Common myeloid progenitor, CD34-positive (primary cell): ENCODE measurements around the gene COL8A1.

Experiments
- CTCF ChIA-PET: fragments of 350-600 bp; sonication (Branson Sonifier 250); formaldehyde crosslinking; loops from one replicate; lab custom pipeline; 2021; ENCODE audit warnings: antibody characterized with exemption; lab: Charles Lee
- POLR2A ChIA-PET: fragments of 350-600 bp; sonication (Branson Sonifier 250); formaldehyde crosslinking; loops from one replicate; lab custom pipeline; 2021; ENCODE audit warnings: antibody characterized with exemption; lab: Charles Lee
- DNase-seq, 3 donors: peaks; one replicate each; pipeline versions ENCODE4 v3.0.0 to v3.0.0-alpha.2; 2013
- H3K27ac ChIP-seq, 2 experiments: 1 replicate in 1 of 2; 2 replicates in 1 of 2; pipeline ENCODE4 v1.7.0; 2013; ENCODE audit warnings: inconsistent platforms in 2 of 2, low read length in 2 of 2, mild to moderate bottlenecking in 2 of 2, low read depth in 1 of 2, moderate library complexity in 1 of 2; ENCODE audit not compliant: severe bottlenecking in 2 of 2, insufficient read depth in 1 of 2, poor library complexity in 1 of 2
- H3K27me3 ChIP-seq, 5 experiments: replicated peaks in 2 of 5; 1 replicate in 3 of 5; 2 replicates in 2 of 5; pipeline versions ENCODE4 v1.6.1 to v1.7.0; 2013; ENCODE audit warnings: low read length in 4 of 5, mild to moderate bottlenecking in 2 of 5, moderate library complexity in 2 of 5, inconsistent platforms in 1 of 5; ENCODE audit not compliant: insufficient read depth in 5 of 5, control insufficient read depth in 4 of 5
- H3K36me3 ChIP-seq, 4 experiments: 1 replicate in 2 of 4; 2 replicates in 2 of 4; pipeline versions ENCODE4 v1.6.1 to v1.7.0; 2013; ENCODE audit warnings: low read length in 3 of 4, control low read depth in 1 of 4, mild to moderate bottlenecking in 1 of 4; ENCODE audit not compliant: control insufficient read depth in 4 of 4, insufficient read depth in 4 of 4
- H3K4me1 ChIP-seq, 4 experiments: 1 replicate in 3 of 4; 2 replicates in 1 of 4; pipeline versions ENCODE4 v1.6.1 to v1.7.1; 2013; ENCODE audit warnings: low read length in 3 of 4, mild to moderate bottlenecking in 3 of 4, control low read depth in 1 of 4, inconsistent platforms in 1 of 4, moderate library complexity in 1 of 4; ENCODE audit not compliant: control insufficient read depth in 4 of 4, insufficient read depth in 4 of 4; ENCODE audit errors: control extremely low read depth in 1 of 4
- H3K4me3 ChIP-seq, 7 experiments: 1 replicate in 4 of 7; 2 replicates in 3 of 7; pipeline versions ENCODE4 v1.5.1 to v1.7.0; 2013; ENCODE audit warnings: mild to moderate bottlenecking in 7 of 7, low read length in 6 of 7, moderate library complexity in 6 of 7, inconsistent platforms in 2 of 7, low read depth in 2 of 7, control low read depth in 1 of 7; ENCODE audit not compliant: insufficient read depth in 4 of 7, control insufficient read depth in 1 of 7; ENCODE audit errors: extremely low read depth in 1 of 7
- H3K9me3 ChIP-seq, 5 experiments: 1 replicate in 4 of 5; 2 replicates in 1 of 5; pipeline versions ENCODE4 v1.6.1 to v1.7.1; 2013; ENCODE audit warnings: low read length in 4 of 5, mild to moderate bottlenecking in 2 of 5, inconsistent platforms in 1 of 5, low read depth in 1 of 5, moderate library complexity in 1 of 5; ENCODE audit not compliant: control insufficient read depth in 4 of 5, insufficient read depth in 2 of 5; ENCODE audit errors: control extremely low read depth in 1 of 5
- WGBS: methylation state at CpG from one replicate; pipeline ENCODE4 v1.1.5; 2013; ENCODE audit not compliant: insufficient coverage; 5-methylcytosine and 5-hydroxymethylcytosine counted together

COL8A1 gene

DNA sequence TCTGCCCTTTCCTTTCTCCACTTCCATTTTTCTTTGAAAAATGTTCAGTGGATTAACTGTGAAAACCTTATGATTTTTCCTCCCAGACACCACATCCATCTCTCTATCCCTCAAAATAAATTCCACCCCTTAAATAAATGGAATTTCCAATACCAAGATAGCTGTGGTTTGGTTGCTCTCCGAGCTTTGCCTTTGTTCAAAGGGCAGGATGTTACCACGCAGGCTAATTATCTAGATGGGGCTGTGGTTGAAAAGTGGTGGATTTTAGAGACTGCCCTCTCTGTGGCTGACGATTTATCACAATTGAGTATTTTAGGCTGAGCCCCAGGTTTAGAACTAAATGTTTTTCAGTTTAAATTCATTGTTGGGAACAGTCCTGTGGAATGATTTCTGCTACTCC is 142.4 kb downstream of the COL8A1 start:
- Histone ChIP-seq H3K4me1 (peaks cover 0 to 5% (median 0%) of the 10 kb centered on the region in 4 experiments), H3K36me3 (no peaks in the 10 kb centered on the region), H3K27ac (no peak overlapping the region), H3K27me3 (no peaks in the 10 kb centered on the region), H3K4me3 (no peak overlapping the region), H3K9me3 (no peaks in the 10 kb centered on the region)
- ChIA-PET POLR2A (no interaction called here), CTCF (no interaction called here)
- 71% methylated on average over 1 of the region's 3 CpGs for WGBS
- no peak for DNase-seq

DNA sequence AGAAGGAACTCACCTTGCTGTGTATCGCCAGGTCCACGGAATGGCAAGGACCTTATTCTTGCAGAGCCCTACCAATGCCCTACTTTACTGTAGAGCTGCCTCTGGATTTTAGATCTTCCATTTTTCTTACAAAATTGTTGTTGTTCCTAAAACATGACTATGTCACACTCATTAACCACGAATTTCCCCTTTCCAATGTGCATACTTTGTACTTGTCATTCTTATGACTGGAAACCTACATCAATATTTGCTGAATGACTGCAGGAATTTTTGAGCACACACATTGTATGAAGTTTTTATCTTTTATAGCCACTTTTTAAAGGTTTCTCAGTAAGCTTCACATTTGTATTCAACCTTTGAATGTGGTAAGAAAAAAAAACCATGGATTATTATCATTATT is 143.4 kb downstream of the COL8A1 start:
- 59% methylated on average over 3 of the region's 3 CpGs for WGBS
- H3K4me3 ChIP-seq = no peak overlapping the region
- H3K27ac ChIP-seq = no peak overlapping the region
- no peaks in the 10 kb centered on the region for H3K9me3 ChIP-seq
- no peaks in the 10 kb centered on the region for H3K27me3 ChIP-seq
- ChIA-PET POLR2A (no interaction called here), CTCF (interaction anchor here (0.6 kb wide), 1 partner anchor 927 kb away, joined by 3 read pairs; no protein-coding TSS in a partner anchor)
- peaks cover 0 to 5% (median 0%) of the 10 kb centered on the region in 4 experiments for H3K4me1 ChIP-seq
- peak in 2 of 3 donors; percentile 41 to 57 for DNase-seq
- no peaks in the 10 kb centered on the region for H3K36me3 ChIP-seq

GRCh38 chr3:99783011-99783573 is 144.7 kb downstream of the COL8A1 start:
- CTCF ChIA-PET = no interaction called here
- Histone ChIP-seq H3K9me3 (no peaks in the 10 kb centered on the region), H3K36me3 (no peaks in the 10 kb centered on the region), H3K27ac (no peak overlapping the region), H3K4me3 (no peak overlapping the region), H3K4me1 (peaks cover 0 to 5% (median 0%) of the 10 kb centered on the region in 4 experiments), H3K27me3 (no peaks in the 10 kb centered on the region)
- 98% methylated on average over 3 of the region's 5 CpGs for WGBS
- DNase-seq = no peak
- POLR2A ChIA-PET = no interaction called here

GRCh38 chr3:99789011-99789721 is 150.8 kb downstream of the COL8A1 start:
- DNase-seq = peak; percentile 31 to 60 (median 58)

DNA sequence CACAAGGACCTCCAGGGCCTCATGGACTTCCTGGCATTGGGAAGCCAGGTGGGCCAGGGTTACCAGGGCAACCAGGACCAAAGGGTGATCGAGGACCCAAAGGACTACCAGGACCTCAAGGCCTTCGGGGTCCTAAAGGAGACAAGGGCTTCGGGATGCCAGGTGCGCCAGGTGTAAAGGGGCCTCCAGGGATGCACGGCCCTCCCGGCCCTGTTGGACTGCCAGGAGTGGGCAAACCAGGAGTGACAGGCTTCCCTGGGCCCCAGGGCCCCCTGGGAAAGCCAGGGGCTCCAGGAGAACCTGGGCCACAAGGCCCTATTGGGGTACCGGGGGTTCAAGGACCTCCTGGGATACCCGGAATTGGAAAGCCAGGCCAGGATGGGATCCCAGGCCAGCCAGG is 156.1 kb downstream of the COL8A1 start:
- CTCF ChIA-PET = no interaction called here
- POLR2A ChIA-PET = no interaction called here
- Histone ChIP-seq H3K4me3 (no peak overlapping the region), H3K27me3 (no peaks in the 10 kb centered on the region), H3K4me1 (no peaks in the 10 kb centered on the region), H3K27ac (no peak overlapping the region), H3K36me3 (no peaks in the 10 kb centered on the region), H3K9me3 (no peaks in the 10 kb centered on the region)
- no peak for DNase-seq
- 97% methylated on average over 8 of the region's 8 CpGs for WGBS

More at GRCh38 chr3:99789011-99789721, 150.8 kb downstream of the COL8A1 start:
- Histone ChIP-seq H3K27ac (no peak overlapping the region), H3K4me3 (no peak overlapping the region), H3K36me3 (no peaks in the 10 kb centered on the region), H3K9me3 (no peaks in the 10 kb centered on the region), H3K4me1 (no peaks in the 10 kb centered on the region), H3K27me3 (no peaks in the 10 kb centered on the region)
- WGBS = 7% methylated on average over 2 of the region's 3 CpGs
- ChIA-PET POLR2A (no interaction called here), CTCF (interaction anchor here (1.1 to 1.2 kb wide), 4 partner anchors 11 to 972 kb away, joined by 3 to 4 read pairs (median 3); no protein-coding TSS in a partner anchor)

DNA sequence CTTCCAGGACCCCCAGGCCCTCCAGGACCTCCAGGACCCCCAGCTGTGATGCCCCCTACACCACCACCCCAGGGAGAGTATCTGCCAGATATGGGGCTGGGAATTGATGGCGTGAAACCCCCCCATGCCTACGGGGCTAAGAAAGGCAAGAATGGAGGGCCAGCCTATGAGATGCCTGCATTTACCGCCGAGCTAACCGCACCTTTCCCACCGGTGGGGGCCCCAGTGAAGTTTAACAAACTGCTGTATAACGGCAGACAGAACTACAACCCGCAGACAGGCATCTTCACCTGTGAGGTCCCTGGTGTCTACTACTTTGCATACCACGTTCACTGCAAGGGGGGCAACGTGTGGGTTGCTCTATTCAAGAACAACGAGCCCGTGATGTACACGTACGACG is 157.2 kb downstream of the COL8A1 start:
- CTCF ChIA-PET = no interaction called here
- Histone ChIP-seq H3K27ac (no peak overlapping the region), H3K9me3 (peaks cover 0 to 3% (median 0%) of the 10 kb centered on the region in 5 experiments), H3K4me3 (no peak overlapping the region), H3K27me3 (no peaks in the 10 kb centered on the region), H3K36me3 (no peaks in the 10 kb centered on the region), H3K4me1 (no peaks in the 10 kb centered on the region)
- POLR2A ChIA-PET = interaction anchor here (0.6 kb wide), 1 partner anchor 894 kb away, joined by 4 read pairs; the partner anchor contains the start of gene DCBLD2
- 99% methylated on average over 15 of the region's 15 CpGs for WGBS
- DNase-seq = no peak

GRCh38 chr3:99799422-99799821 is 161.0 kb downstream of the COL8A1 start:
- ChIA-PET POLR2A (no interaction called here), CTCF (interaction anchor here (1.3 kb wide), 1 partner anchor 9 kb away, joined by 5 read pairs; no protein-coding TSS in a partner anchor)
- H3K27me3 ChIP-seq = no peaks in the 10 kb centered on the region
- no peak overlapping the region for H3K4me3 ChIP-seq
- no peak overlapping the region for H3K27ac ChIP-seq
- peaks cover 0 to 8% (median 3%) of the 10 kb centered on the region in 5 experiments for H3K9me3 ChIP-seq
- no peaks in the 10 kb centered on the region for H3K4me1 ChIP-seq
- DNase-seq = no peak
- H3K36me3 ChIP-seq = no peaks in the 10 kb centered on the region
- WGBS = 100% methylated on average over 3 of the region's 4 CpGs
